Left lung (tissue), 10 donors: ENCODE data around the gene ENOPH1. TPM values are rescaled to one million over a fixed set of nuclear protein-coding genes. Genes with fewer than 3 reads are reported as not detected.

Source experiments
- ATAC-seq: fragments of 200-7000 bp; cut with Tn5 transposase; one replicate; pipeline ENCODE4 v1.9.1; 2020; ENCODE audit warnings: moderate library complexity
- DNase-seq, 4 donors: peaks; one replicate each; pipeline ENCODE4 v3.0.0-alpha.2; 2013 to 2020
- H3K27ac ChIP-seq, 2 donors: fragments of 200-600 bp; sonication (generic) in 1 of 2; one replicate each; pipeline versions ENCODE4 v1.5.0 to v1.8.0; 2020 to 2021
- H3K27me3 ChIP-seq, 2 donors: fragments of 200-600 bp; sonication (generic) in 1 of 2; one replicate each; pipeline versions ENCODE4 v1.5.0 to v1.8.0; 2020 to 2021
- H3K36me3 ChIP-seq, 2 donors: fragments of 200-600 bp; sonication (generic) in 1 of 2; one replicate each; pipeline versions ENCODE4 v1.5.0 to v1.8.0; 2020 to 2021
- H3K4me1 ChIP-seq, 2 donors: fragments of 200-600 bp; one replicate each; pipeline ENCODE4 v1.8.0; 2021
- H3K4me3 ChIP-seq, 2 donors: fragments of 200-600 bp; sonication (generic) in 1 of 2; one replicate each; pipeline versions ENCODE4 v1.5.0 to v1.8.0; 2020 to 2021; ENCODE audit warnings: mild to moderate bottlenecking in 1 of 2
- H3K9me3 ChIP-seq, 2 donors: fragments of 200-600 bp; sonication (generic) in 1 of 2; one replicate each; pipeline versions ENCODE4 v1.5.0 to v1.8.0; 2020 to 2021
- CTCF ChIP-seq, 2 donors: fragments of 200-600 bp; sonication (generic) in 1 of 2; IDR thresholded peaks; one replicate each; pipeline versions ENCODE4 v1.5.0 to v1.8.0; 2021; ENCODE audit warnings: antibody characterized with exemption in 2 of 2
- intact Hi-C, 2 donors: fragments of 100-400 bp; cut with DNase I; formaldehyde crosslinking; loops; one replicate each; pipeline versions ENCODE4 v1.11.2 to v1.14.2; 2022
- polyA plus RNA-seq, 6 donors: library from polyadenylated mRNA; unstranded; fragments of 120-200 nt; gene quantifications; one replicate each; pipeline ENCODE4 v1.2.1, GENCODE V29; 2013; ENCODE audit not compliant: insufficient read length in 6 of 6
- total RNA-seq, 2 donors: library from RNA; stranded (reverse); fragmentation: NEBNext Ultra II Directional; extraction: Animal tissue kit (Norgen Biotek cat#: 25700); gene quantifications; one replicate each; pipeline ENCODE4 v1.2.1, GENCODE V29; 2021
- donor health status: DM: no; HTN: yes; CAD: no.
- donor health status: DM: no; HTN: no; CAD: no.

The ENOPH1 gene
- total and polyA plus RNA-seq, 8 donors: 26.1 to 57.0 (median 51.9) TPM

GRCh38 chr4:82436130-82436529 is 5.7 kb downstream of the ENOPH1 start:
- no peaks in the 10 kb centered on the region for H3K36me3 ChIP-seq
- ATAC-seq (no peak), DNase-seq (no peak)
- peaks cover 6 to 20% of the 10 kb centered on the region in 2 donors for H3K4me1 ChIP-seq
- no peaks in the 10 kb centered on the region for H3K27me3 ChIP-seq
- no peak for TF ChIP-seq CTCF (IDR thresholded peaks at IDR 0.05)
- no peaks in the 10 kb centered on the region for H3K9me3 ChIP-seq
- intact Hi-C loops: no loop called here
- H3K4me3 ChIP-seq: no peak overlapping the region
- no peak overlapping the region for H3K27ac ChIP-seq

DNA sequence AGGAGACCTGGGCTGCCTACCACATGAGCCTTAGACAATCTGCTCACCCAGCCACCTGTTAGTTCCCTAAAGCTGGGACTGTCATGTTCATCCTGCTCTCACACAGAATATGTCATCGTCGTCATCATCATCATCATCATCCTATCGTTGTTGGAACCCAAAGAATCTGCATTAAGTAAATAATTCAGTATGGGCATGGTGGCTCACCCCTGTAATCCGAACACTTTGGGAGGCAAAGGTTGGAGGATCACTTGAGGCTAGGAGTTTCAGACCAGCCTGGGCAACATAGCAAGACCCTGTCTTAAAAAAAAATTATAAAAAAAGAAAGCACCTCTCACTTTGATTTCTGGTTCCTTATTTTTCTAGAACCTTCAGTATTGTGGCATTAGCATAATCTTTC is 6.4 kb downstream of the ENOPH1 start:
- Histone ChIP-seq H3K27ac (no peak overlapping the region), H3K9me3 (no peaks in the 10 kb centered on the region), H3K36me3 (no peaks in the 10 kb centered on the region), H3K4me3 (no peak overlapping the region), H3K4me1 (peaks cover 0 to 14% of the 10 kb centered on the region in 2 donors), H3K27me3 (no peaks in the 10 kb centered on the region)
- intact Hi-C loops: no loop called here
- DNase-seq (no peak), ATAC-seq (no peak)
- no peak for TF ChIP-seq CTCF (IDR thresholded peaks at IDR 0.05)

DNA sequence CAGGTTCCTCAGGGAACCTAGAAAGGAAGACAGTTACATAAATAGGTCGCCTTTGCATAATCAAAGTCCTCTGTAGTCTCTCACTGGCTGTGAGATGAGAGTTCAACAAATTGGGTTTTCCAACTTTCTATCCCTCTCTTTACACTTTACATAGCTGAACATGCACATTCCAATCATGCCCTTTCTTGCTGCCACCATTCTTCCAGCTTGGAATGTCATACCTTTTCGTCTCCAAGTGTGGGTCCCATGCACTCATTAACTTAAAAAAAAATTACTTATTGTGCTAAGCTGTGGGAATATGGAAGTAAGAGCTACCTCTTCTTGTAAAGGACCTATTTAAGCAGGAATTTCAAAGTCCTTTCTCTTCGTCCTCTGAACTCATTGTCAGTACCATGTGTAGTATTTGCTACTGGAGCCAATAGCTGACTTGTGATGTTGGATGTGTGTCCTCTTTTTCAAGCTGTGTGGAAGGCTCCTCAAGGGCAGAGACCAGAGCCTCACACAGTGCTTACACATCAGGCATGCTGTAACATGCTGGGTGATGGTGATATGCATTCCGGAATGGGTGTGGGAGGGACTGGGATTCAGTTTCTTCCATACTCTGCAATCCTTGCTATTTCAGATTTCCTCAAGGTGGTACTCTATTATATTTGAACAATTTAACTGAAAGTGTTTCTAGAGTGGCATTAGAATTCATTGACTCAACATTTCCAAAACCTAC is 7.1 kb downstream of the ENOPH1 start:
- DNase-seq (no peak), ATAC-seq (peak; percentile 50)
- no peak overlapping the region for H3K4me3 ChIP-seq

DNA sequence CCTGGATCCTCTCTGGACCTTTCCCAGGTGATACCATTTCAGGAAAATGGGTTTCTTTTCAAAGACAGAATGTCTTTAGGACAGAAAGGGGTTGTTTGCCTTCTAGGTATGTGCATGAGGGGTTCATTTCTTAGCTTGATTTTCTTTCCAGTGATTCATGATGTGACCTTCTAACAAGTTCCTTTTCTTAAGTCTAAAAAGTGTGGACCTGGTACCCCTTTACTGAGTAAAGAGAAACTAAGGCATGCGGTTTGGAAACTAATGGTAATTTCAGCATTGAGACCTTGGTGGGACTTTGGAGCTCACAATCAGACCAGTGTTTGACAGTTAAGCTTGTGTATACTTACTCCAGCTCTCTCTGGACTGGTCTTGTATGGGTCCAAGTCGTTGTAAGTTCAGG is 8.7 kb downstream of the ENOPH1 start:
- Histone ChIP-seq H3K4me1 (no peaks in the 10 kb centered on the region), H3K9me3 (no peaks in the 10 kb centered on the region), H3K36me3 (no peaks in the 10 kb centered on the region), H3K27ac (no peak overlapping the region), H3K27me3 (no peaks in the 10 kb centered on the region), H3K4me3 (no peak overlapping the region)
- TF ChIP-seq CTCF (IDR thresholded peaks at IDR 0.05): no peak
- intact Hi-C loops: no loop called here
- ATAC-seq: no peak
- DNase-seq: no peak

More for the DNA sequence above, 7.1 kb downstream of the ENOPH1 start:
- peaks cover 0 to 7% of the 10 kb centered on the region in 2 donors for H3K4me1 ChIP-seq
- intact Hi-C loops: no loop called here
- no peaks in the 10 kb centered on the region for H3K9me3 ChIP-seq
- no peak overlapping the region for H3K27ac ChIP-seq
- no peak for TF ChIP-seq CTCF (IDR thresholded peaks at IDR 0.05)
- H3K27me3 ChIP-seq: no peaks in the 10 kb centered on the region
- no peaks in the 10 kb centered on the region for H3K36me3 ChIP-seq

DNA sequence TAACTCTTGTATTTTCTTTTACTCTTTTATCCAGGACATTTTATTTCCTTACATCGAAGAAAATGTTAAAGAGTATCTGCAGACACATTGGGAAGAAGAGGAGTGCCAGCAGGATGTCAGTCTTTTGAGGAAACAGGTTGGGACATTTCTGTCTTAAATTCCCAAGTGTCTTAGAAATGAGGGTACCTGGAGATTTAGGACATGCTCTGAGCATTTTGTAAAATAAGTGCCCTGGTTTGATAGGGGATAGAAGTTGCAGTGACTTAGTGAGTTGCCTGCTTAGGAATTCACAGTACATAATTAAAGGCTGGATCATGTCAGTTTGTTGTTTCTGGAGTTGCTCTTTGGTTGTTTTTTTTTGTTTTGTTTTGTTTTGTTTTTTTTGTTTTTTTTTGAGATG is 17.5 kb downstream of the ENOPH1 start:
- ATAC-seq (no peak), DNase-seq (no peak)
- Histone ChIP-seq H3K4me3 (no peak overlapping the region), H3K36me3 (peaks cover 0 to 40% of the 10 kb centered on the region in 2 donors), H3K4me1 (no peaks in the 10 kb centered on the region), H3K9me3 (no peaks in the 10 kb centered on the region), H3K27me3 (no peaks in the 10 kb centered on the region), H3K27ac (no peak overlapping the region)
- no peak for TF ChIP-seq CTCF (IDR thresholded peaks at IDR 0.05)
- intact Hi-C loops: no loop called here
